SJSA1 (cell line): ENCODE data around the gene DISP3. TPM values are rescaled to one million over a fixed set of nuclear protein-coding genes. Genes with fewer than 3 reads are reported as not detected.
"Not testable (repeated sequence)": the region's sequence is repeated elsewhere in the genome, so short reads cannot be mapped to it uniquely, and the experiment has no call there.

Source experiments
- DNase-seq, 2 experiments: peaks; one replicate each; pipeline ENCODE4 v3.0.0-alpha.2; 2015 to 2020; ENCODE audit warnings: low spot score in 2 of 2, low read depth in 1 of 2
- H3K27ac ChIP-seq: fragments of 250-450 bp; sonication (Bioruptor Pico); 2 replicates; pipeline ENCODE4 v1.5.1; 2020; ENCODE audit warnings: mild to moderate bottlenecking, moderate library complexity
- H3K27me3 ChIP-seq: fragments of 250-450 bp; sonication (Bioruptor Pico); replicated peaks from 2 replicates; pipeline ENCODE4 v1.5.1; 2020; ENCODE audit warnings: mild to moderate bottlenecking, moderate library complexity
- H3K36me3 ChIP-seq: fragments of 250-450 bp; sonication (Bioruptor Pico); 2 replicates; pipeline ENCODE4 v1.5.1; 2020; ENCODE audit warnings: mild to moderate bottlenecking
- H3K4me1 ChIP-seq: fragments of 250-450 bp; sonication (Bioruptor Pico); replicated peaks from 2 replicates; pipeline ENCODE4 v1.6.1; 2021; ENCODE audit warnings: mild to moderate bottlenecking
- H3K4me3 ChIP-seq: fragments of 250-450 bp; sonication (Bioruptor Pico); 2 replicates; pipeline ENCODE4 v1.5.1; 2020; ENCODE audit warnings: mild to moderate bottlenecking
- H3K9me3 ChIP-seq: fragments of 250-450 bp; sonication (Bioruptor Pico); replicated peaks from 2 replicates; pipeline ENCODE4 v1.5.1; 2020; ENCODE audit warnings: mild to moderate bottlenecking
- total RNA-seq: library from RNA; depleted of rRNA; stranded (reverse); fragments of >200 nt; shearing (Covaris generic); gene quantifications from 2 replicates; pipeline ENCODE4 v1.2.3, GENCODE V29; 2014; rRNA removed

The DISP3 gene
- total RNA-seq, 1 experiment from 2014 or later = not detected

DNA sequence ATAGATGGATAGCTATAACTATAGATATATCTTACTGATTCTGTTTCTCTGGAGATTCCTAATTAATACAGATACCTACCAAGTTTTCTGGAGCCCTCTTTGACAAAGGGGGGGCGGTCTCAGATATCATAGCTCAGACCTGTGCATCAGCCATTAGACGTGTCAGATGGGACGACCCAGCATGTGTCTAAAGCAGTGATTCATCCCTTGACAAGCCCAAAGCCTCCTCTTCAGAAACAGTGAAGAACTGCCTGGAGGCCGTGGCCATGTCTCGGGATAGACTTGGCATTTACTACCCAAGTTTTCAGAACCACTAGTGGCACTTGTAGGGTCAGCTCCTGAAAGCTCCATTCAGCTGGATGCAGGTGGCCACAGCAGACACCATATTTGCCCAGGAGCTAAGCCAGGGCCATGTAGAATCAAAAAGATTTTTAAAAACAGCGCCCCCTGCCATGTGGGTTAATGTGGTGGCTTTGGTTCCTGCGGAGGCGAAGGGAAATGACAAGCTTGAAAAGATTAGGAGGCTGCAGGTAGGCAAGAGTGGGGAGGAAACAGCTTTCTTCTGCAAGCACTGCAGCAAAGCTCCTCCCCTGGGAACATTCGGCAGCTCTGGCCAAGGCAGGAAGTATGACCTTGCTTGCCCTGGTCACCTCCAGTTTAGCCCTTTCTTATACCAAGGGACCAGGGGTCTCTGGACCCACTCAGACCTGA, 93.1 kb downstream of the DISP3 start:
- Histone ChIP-seq H3K36me3 (no peaks in the 10 kb centered on the region), H3K27ac (no peak overlapping the region), H3K27me3 (peaks cover 50% of the 10 kb centered on the region), H3K9me3 (no peaks in the 10 kb centered on the region), H3K4me3 (no peak overlapping the region), H3K4me1 (no peaks in the 10 kb centered on the region)
- no peak for DNase-seq

GRCh38 chr1:11573116-11573692, 94.2 kb downstream of the DISP3 start:
- H3K4me1 ChIP-seq = no peaks in the 10 kb centered on the region
- H3K4me3 ChIP-seq = no peak overlapping the region
- peaks cover 53% of the 10 kb centered on the region for H3K27me3 ChIP-seq
- DNase-seq = no peak
- H3K36me3 ChIP-seq = no peaks in the 10 kb centered on the region
- H3K9me3 ChIP-seq = no peaks in the 10 kb centered on the region
- H3K27ac ChIP-seq = no peak overlapping the region

DNA sequence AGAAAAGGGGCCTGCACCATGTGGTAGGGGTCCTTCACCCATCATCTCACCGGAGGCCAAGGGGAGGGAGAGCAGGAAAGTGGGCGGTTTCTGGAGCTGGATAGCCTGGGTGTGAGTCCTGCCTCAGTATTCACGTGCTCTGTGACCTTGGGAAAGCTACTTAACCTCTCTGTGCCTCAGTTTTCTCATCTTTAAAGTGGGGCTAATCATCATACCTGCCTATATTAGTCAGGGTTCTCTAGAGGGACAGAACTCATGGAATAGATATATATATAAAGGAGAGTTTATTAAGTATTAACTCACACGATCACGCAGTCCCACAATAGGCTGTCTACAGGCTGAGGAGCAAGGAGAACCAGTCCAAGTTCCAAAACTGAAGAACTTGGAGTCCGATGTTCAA, 96.6 kb downstream of the DISP3 start:
- no peaks in the 10 kb centered on the region for H3K4me1 ChIP-seq
- no peaks in the 10 kb centered on the region for H3K9me3 ChIP-seq
- H3K27me3 ChIP-seq = peaks cover 55% of the 10 kb centered on the region
- DNase-seq = no peak
- H3K27ac ChIP-seq = no peak overlapping the region
- no peak overlapping the region for H3K4me3 ChIP-seq
- no peaks in the 10 kb centered on the region for H3K36me3 ChIP-seq

DNA sequence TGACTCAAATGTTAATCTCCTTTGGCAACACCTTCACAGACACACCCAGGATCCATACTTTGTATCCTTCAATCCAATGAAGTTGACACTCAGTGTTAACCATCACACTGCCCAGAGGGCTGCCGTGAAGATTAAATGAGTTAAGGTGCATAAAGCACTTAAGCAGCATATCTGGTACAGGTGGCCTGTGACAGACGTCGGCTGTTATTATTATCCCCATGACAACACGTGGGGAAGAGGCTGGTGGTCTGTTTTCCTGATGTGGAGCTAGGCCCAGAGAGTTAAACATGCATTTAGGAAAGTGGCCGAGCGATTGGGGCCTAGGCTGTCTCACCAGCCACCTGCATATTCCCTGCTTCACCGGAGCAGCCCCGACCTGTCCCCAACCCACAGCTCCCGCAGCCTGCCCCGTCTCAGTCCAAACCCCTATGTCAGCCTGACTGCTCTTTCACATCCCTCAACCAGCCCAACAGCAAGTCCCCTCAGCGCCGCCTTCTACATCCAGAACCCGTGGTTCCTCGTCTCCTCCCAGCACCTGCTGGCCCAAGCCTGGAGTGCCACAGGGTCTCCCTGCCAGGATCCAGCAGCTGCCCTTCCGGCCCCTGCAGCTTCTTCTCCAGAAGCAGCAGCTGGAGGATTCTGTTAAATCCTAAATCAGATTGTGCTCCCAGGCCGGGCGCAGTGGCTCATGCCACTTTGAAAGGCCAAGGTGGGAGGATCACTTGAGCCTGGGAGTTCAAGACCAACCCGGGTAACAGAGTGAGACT, 97.3 kb downstream of the DISP3 start:
- H3K27ac ChIP-seq = no peak overlapping the region
- no peaks in the 10 kb centered on the region for H3K9me3 ChIP-seq
- no peak overlapping the region for H3K4me3 ChIP-seq
- no peak for DNase-seq
- no peaks in the 10 kb centered on the region for H3K4me1 ChIP-seq
- no peaks in the 10 kb centered on the region for H3K36me3 ChIP-seq
- H3K27me3 ChIP-seq = peaks cover 57% of the 10 kb centered on the region

DNA sequence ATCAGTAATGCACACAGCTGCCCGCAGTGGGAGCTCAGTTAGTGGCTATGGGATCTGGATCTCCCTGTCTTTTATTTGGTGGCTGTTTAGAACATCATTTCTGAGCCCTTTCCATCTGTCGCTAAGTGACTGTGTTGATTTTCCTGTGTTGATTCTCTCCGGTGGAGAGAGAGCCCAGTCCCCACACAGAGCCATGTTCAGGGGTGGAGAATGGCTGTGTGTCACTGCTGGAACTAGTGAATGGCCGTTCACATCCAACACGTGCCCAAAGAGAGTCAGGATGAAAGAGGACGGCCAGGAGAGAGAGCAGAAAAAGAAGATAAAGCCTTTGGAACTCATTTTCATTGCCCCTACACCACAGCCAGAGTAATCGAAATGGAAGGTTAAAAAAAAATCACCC, 99.0 kb downstream of the DISP3 start:
- Histone ChIP-seq H3K27me3 (peaks cover 55% of the 10 kb centered on the region), H3K4me3 (no peak overlapping the region), H3K9me3 (no peaks in the 10 kb centered on the region), H3K27ac (no peak overlapping the region), H3K36me3 (no peaks in the 10 kb centered on the region), H3K4me1 (no peaks in the 10 kb centered on the region)
- no peak for DNase-seq

DNA sequence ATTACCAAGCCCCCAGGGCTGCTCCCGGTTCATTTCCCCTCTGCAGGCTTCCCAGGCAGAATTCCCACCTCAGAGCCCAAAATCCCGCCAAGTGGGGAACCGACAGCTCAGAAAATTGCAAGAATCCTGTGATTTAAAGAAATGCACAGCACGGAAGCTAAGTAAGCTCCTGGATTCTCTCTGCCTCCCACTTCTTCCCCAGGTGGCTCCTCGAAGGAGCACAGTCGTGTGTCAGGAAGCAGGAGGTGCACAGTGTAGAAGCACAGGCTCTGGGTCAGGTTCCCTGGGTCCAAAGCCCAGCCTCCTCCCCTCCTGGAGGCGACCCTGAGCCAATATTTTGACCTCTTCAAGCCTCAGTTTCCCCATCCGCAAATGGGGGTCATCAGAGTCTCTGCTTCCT, 100.6 kb downstream of the DISP3 start:
- H3K9me3 ChIP-seq = no peaks in the 10 kb centered on the region
- no peak overlapping the region for H3K4me3 ChIP-seq
- H3K27ac ChIP-seq = no peak overlapping the region
- DNase-seq = no peak
- no peaks in the 10 kb centered on the region for H3K4me1 ChIP-seq
- H3K27me3 ChIP-seq = peaks cover 57% of the 10 kb centered on the region
- no peaks in the 10 kb centered on the region for H3K36me3 ChIP-seq

DNA sequence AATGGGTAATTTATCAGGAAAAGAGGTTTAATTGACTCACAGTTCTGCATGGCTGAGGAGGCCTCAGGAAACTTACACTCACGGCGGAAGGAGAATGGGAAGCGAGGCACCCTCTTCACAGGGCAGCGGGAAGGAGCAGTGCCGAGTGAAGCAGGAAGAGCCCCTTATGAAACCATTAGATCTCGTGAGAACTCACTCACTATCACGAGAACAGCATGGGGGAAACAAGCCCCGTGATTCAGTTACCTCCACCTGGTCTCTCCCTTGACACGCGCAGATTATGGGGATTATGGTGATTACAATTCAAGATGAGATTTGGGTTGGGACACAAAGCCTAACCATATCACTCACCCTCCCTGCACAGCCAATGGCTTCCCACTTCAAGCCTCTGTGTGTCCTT, 101.1 kb downstream of the DISP3 start:
- not testable (repeated sequence) for H3K4me1 ChIP-seq, H3K36me3 ChIP-seq, H3K27ac ChIP-seq, H3K9me3 ChIP-seq, H3K4me3 ChIP-seq, DNase-seq
- H3K27me3 ChIP-seq = peaks cover 60% of the 10 kb centered on the region

GRCh38 chr1:11581445-11581991, 102.6 kb downstream of the DISP3 start:
- Histone ChIP-seq H3K9me3 (no peaks in the 10 kb centered on the region), H3K4me3 (no peak overlapping the region), H3K4me1 (no peaks in the 10 kb centered on the region), H3K36me3 (no peaks in the 10 kb centered on the region), H3K27ac (no peak overlapping the region), H3K27me3 (peaks cover 51% of the 10 kb centered on the region)
- no peak for DNase-seq

- H3K9me3 ChIP-seq = no peaks in the 10 kb centered on the region
- no peak overlapping the region for H3K27ac ChIP-seq
- H3K4me3 ChIP-seq = no peak overlapping the region
- no peak for DNase-seq
- H3K4me1 ChIP-seq = no peaks in the 10 kb centered on the region
- H3K27me3 ChIP-seq = peaks cover 24% of the 10 kb centered on the region
- H3K36me3 ChIP-seq = no peaks in the 10 kb centered on the region
Measured at GRCh38 chr1:11585389-11585788, 106.4 kb downstream of the DISP3 start.

Other genes starting within 250 kb of the DISP3 start
- gene MTOR, start 216.6 kb upstream of the DISP3 start, total RNA-seq = 40.4 and 51.2 TPM in 2 replicates
- 8.2 and 12.3 TPM in 2 replicates for gene UBIAD1, start 206.0 kb upstream of the DISP3 start, total RNA-seq
- gene FBXO2, start 175.3 kb downstream of the DISP3 start, total RNA-seq = not detected in 2 replicates
- gene FBXO44, start 175.7 kb downstream of the DISP3 start, total RNA-seq = 3.2 and 7.8 TPM in 2 replicates
- 0.25 and 2.9 TPM in 2 replicates for gene FBXO6, start 185.0 kb downstream of the DISP3 start, total RNA-seq
- gene MAD2L2, start 202.0 kb downstream of the DISP3 start, total RNA-seq = 118 and 132 TPM in 2 replicates
- not detected in 2 replicates for gene DRAXIN, start 212.6 kb downstream of the DISP3 start, total RNA-seq